HG03139 (cell line): Measurements from ENCODE around the gene SRGAP3.

Experiments
- ATAC-seq: cut with Tn5 transposase; IDR thresholded peaks from one replicate; pipeline ENCODE4 v1.9.1; 2021; ENCODE audit not compliant: unreplicated experiment

SRGAP3 gene

DNA sequence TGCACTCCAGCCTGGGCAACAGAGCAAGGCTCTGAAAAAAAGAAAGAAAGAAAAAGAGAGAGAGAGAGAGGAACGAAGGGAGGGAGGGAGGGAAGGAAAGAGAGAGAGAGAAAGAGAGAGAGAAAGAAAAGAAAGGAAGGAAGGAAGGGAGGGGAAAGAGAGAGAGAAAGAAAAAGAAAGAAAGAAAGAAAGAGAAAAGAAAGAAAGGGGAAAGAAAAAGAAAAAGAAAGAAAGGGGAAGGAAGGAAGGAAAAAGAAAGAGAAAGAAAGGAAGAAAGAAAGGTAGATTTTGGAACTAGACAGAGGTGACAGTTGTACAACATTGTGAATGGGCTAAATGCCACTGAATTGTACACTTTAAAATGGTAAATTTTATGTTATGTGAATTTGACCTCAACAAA lies 5.3 kb upstream of the SRGAP3 start:
- ATAC-seq, result no peak

DNA sequence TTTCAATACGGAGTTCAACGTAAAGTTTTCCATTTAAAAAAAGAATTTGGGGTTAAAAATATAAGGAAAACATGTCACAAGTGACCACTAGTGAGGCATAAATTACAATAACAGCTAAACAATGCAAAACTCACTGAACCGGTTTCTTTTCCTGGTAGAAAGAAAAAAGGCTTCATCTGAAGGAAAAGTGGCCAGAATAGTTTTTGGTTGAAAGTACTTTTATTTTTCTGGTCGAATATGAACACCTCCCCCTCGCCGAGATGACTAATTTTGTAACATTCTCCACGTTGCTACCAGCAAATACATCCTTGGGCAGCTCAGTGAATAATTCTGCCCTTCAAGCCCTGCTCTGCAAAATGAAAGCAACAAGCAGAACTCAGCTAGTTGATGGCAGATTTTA lies 3.9 kb upstream of the SRGAP3 start:
- ATAC-seq, result no peak

DNA sequence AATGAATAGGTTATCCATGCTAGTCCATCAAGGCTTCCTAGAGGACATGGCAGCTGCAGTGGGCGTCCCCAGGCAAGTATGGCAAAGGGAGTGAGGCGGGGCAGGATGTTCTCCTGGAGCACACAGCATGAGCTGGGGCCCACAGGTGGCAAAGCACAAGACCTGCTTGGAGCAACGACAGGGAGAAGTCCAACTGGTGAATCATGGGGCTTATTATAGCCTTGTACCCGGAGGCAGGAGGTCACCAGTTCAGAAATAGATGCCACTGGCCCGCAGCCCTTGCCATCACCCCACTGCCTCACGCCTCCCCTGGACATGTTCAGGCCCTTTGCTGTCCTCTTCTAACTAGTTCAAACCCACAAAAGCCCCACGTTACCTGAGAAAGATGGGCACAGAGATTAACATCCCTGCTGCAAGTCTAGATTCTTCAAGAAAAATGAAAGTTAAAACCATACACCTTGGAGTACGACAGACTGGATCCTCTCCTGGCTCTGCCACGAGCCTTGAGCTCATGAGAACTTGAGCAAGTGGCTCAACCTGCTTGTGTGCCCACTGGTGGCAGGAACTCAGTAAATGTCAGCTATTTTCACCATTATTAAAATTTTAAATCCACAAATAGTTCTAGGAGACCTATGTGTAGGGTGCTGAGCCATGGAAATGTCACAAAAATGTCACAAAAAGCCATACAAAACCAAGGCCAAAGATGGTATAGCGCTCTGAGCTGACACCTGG lies 1.8 kb upstream of the SRGAP3 start:
- ATAC-seq, result no peak

DNA sequence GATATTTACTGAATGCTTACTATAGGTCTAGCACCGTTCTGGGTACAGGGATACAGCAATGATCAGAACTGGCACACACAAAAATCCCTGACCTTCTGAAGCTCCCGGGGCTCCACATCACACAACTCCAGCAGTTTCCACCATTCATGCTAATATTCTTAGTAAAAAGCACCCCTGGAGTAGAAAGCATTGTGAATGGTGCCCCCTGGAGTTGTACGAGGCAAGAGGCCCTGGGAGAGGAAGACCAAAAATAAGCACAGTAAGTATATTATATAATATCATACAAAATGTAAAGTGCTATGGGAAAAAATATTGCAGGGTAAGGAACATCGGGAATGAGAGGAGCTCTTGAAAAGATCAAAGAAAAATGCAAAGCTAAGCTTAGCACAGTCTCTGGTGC lies 790 bp upstream of the SRGAP3 start:
- ATAC-seq, result no peak

DNA sequence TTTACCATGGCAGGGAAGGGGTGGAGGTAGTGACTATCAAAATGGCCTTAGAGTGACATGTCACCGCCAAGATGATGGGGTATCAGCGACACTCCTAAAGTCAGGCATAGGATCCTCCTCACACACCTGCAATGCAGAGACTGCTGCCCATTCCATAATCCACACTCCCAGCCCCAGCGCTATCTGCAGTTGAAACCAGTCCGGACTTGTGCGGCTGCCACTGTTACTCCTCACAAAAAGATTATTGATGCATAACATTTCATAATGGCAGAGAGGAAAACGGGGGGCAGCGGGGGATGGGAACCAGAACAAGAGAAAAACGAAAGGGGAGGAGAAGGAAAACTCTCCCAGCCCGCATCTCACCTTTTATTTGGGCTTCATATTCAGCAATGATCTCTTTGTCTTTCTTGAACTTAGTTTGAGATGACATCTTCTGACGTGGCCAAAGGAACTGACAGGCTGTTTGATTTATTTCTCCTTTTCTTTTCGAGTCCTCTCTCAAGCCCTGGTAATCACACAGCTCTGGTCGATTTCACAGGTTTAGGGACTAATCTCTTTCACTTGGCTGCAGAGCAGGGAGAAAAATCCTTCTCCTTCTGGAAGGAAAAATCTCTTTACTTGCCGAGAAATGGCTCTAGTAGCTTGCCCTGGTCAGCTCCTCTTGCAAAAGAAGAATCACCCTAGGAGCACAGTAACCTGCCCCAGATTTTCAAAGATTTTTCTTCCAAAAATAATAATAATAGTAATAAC lies 749 bp downstream of the SRGAP3 start:
- no peak for ATAC-seq

DNA sequence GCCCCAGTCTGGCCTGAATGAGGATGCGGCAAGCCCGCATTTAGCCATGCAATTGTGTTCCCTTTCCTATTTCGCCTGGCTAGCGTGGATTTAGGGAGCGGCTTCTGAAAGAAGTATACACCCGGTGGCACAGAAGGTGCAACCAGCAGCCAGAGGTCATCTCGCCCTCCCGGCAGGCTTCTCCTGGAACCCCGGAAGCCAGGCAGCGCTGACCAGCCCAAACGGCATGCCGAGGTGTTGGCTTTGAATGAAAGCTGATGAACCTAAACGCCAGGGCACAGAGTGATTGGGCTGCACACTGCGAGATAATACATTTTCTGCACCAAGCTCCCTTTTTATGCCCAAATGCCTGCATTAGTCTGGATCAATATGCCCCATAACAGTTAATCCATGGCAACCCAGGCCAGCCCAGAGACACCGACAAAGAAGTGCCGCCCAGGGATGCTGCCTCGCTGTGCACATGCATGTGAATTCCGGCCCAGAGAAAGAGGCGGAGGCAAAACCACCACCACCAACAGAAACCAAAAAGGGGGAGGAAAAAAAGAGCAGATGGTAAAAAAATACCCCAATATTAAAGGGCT lies 1.4 kb downstream of the SRGAP3 start:
- no peak for ATAC-seq

DNA sequence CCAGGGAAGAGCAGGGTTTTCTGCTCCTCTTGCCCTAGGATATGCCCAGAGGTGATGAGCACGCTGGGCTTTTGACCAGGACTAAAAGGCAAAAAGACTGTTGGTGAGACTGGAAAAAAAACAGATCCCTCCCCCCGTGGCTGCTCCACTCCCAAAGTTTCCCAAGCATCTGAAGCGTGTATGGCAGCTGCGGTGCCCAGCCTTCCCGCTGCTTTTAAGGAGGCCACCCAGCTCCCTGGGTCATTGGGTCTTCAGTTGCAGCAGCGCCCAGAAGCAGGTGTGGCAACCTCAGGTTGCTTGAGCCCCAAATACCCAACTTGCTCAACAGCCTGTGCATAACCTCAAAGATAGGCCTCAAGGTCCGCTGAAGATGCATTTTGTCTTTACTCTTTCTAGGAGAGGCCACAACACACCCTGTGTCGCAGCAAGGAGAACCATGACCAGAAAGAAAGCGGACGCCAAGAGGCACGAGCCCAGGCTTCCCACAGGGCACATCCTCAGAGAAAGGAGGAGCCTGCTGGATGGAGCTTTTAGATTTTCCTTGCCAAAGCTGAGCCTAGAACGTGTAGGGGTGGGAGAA lies 2.0 kb downstream of the SRGAP3 start:
- ATAC-seq, result no peak

DNA sequence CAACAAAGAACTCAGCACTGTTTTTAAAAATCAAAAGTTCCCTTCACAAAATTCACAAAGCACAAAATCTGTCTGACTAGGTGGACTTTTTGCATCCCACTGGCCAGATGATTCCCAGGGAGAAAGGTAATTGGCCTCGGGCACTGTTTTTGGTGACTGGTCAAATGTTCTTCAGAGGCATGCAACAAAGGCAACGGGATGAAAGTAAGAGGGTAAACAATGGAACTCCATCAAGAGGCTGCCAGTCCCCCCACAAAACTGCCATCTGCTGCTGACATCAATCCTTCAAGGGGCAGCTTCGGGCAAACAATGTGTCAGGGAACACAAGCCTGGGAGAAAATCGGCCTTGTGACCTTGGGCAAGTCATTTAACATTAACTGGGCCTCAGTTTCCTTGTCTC lies 3.3 kb downstream of the SRGAP3 start:
- no peak for ATAC-seq

DNA sequence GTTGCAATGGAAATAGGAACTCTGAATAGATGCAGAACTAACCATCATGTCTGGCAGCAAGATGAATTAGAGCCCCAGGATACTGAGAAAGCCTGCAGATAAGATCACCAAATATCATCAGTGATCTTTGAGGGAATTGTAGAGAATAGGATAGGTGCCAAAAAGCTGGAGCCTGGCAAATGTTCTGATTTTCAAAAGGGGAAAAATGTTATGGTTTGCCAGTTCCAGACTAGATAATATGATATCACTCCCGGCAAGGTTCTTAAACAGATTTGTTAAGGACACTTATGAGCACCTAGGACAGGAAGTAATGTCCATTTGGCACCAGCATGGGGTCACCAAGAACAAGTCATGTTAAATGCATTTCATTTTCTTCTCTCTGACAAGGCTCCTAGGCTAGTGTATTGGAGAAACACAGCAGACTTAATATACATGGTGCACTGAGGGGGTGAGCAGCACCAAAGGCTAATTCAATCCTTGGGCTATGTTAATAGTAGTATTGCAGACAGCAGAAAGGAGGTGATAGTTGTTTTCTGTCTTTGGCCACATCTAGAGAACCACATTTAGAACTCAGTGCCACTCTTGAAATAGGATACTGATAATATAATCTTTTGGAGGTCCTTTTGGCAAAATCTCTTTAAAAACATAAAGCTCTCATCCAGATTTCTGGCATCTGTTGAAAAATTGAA lies 4.8 kb downstream of the SRGAP3 start:
- no peak for ATAC-seq

DNA sequence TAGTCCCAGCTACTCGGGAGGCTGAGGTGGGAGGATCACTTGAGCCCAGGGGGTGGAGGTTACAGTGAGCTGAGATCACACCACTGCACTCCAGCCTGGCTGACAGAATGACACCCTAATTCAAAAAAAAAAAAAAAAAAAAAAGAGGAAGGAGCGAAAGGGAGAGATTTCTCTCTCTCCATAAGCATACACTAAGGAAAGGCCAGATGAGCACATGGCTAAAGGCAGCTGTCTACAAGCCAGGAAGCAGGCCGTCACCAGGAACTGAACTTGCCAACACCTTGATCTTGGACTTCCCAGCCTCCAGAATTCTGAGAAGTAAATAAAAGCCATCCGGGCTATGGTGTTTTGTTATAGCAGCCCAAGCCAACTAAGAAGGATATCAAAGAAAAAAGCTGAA lies 7.5 kb downstream of the SRGAP3 start:
- ATAC-seq, result no peak

DNA sequence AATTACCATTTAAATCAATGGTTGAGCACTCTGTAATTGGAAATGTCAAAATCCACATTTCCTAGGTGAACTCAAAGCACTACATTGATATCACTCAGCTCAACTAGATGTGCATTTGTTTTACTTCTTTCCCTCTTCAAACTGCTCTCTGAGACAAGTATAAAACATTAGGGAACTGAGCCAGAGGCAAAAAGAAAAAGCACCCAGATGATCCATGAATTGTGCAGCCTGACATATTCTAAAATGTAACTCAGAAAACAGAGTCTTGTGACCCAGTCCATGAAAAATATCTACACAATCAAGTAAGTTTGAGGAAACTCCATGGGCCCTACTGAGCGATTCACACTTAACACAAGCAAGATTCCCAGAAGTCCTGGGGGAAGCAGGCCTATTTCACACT lies 9.8 kb downstream of the SRGAP3 start:
- ATAC-seq, result no peak

DNA sequence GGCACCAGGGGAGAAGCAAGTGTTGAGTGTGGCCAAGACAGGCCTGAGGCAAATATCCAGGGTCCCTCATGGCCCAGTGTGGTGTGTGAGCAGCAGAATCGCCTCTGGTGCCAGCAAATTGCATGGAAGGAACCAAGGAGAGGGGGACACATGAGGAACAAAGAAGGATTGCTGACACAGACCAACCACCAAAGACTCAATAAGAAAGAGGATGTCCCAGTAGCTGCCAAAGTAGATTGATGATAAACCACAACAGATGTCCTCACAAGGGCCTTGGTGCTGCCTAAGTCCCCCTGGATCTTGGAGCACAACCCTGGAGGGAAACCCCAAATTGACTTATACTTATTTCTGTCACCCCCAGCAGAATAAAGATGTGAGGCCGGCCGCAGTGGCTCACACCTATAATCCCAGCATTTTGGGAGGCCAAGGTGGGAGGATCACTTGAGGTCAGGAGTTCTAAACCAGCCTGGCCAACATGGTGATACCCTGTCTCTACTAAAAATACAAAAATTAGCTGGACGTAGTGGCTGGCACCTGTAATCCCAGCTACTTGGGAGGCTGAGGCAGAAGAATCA lies 10.6 kb downstream of the SRGAP3 start:
- ATAC-seq, result no peak

DNA sequence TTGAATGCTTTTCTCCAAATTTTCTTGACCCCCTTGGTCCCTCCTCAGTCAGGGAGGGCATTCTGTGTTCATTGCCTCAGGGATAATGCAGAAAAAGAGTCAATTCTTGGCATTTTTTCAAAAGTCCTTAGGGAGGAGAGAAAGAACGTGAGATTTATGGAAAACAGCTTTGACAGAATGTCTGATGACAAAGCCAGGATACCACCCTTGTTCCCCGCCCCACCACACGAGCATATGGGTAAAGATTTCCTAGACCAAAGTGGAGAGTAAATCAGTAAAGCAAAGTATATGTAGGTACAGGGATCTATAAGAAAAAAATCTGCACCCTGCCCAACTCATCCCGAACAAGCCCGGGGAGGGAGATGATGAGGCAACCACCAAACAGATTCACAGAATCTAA lies 11.2 kb downstream of the SRGAP3 start:
- no peak for ATAC-seq

DNA sequence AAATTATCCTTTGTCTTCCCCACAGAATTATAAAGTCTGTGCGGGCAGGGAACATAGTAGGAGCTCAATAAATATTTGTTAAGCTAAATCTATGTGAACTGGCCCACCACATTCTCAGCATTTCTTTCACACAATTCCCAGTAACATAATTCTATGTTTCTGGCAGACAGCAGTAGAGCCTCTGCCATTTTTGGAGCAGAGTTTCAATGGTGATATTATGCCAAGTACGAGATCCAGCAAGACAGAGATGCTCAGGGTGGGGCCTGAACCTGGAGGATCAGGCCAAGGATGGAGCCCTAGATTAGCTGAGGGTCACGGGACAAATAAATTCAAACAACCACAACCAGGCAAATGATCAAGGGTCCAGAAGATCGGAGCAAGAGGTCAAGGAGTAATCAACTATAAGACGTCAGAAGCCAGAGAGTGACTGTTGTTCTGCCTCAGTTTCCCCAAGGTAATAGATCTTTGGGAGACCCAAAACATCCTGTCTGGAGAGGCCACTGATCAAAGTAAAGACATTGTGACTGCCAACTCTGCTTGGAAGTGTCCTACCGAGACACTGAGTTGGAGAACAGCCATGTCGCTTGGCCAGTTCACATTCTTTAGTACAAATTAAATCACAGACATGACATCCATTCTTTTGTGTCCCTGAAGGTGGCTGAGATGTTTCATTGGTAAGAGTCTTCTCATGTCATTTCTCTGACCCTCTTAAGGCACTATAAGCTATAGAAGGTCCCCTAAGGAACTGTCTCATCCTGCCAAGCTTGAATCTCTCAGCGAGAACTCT lies 15.4 kb downstream of the SRGAP3 start:
- no peak for ATAC-seq

DNA sequence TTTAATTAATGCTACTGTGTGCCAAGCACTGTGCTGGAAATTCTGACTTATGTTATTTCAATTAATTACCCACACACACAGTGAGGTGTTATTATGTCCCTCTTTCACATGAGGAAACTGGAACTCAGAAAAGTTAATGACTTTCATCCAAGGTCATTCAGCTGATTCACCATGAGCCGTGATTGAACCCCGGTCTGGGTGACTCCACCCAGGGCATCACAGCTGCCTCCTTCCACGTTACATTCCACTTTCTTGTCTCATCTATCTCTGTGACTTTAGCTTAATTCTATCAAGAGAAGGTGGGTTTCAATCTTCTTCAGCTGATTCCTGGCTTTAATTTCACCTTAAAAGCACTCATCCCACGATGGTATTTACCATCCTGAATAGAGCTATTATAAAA lies 16.3 kb downstream of the SRGAP3 start:
- ATAC-seq, result no peak

DNA sequence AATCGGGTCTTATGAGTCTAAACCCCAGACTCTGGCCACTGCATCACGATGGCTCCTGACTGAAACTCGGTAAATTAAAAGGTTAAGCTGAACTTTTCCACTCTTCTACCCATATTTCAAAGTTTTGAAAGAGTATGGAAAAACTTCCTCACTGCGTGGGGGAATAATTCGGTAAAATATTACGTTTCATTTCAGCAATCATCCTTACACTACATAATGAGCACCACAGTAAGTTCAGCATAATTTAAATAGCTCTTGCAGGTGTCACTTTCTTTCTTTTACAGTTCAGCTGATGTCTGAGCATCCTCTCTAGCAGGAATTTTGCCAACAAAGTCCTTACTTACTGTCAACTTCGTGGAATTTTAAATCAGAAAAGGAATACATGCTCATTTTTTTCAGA lies 17.5 kb downstream of the SRGAP3 start:
- ATAC-seq, result no peak

DNA sequence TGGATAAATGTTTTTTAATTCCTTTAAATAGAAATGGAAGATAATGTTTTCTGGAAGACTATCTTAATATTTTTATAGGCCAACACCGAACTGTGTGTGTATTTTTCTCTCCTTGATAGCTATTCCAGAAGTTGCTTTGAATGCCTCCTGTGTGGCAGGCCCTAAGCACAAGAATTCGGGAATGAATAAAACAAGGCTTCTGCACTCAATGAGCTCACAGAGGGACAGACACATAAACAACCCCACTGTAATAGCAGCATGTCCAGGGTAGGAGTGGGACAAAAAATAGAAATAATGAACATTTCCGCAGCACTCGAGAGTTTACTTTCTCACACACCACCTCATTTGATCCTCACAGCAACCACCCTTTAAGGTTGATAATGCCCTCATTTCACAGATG lies 18.0 kb downstream of the SRGAP3 start:
- ATAC-seq, result no peak

DNA sequence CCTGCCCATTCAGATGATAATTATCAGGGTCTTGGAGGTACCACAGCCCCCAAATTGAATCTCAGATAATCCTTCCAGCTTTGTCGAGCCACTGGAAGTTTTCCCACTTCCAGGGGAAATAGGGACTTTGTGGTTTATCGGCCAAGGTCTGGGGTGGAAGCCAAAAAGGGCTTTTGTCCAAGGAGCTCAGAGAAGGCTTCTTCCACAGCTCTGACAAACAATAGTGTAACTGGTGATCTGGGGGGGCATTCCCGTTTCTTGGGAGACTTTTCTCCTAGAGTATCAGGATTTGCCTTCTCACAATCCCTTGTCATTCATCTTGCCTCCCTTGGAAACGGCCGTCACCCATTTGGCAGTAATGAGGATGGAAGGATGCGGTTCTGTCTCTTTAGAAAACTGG lies 18.4 kb downstream of the SRGAP3 start:
- no peak for ATAC-seq

DNA sequence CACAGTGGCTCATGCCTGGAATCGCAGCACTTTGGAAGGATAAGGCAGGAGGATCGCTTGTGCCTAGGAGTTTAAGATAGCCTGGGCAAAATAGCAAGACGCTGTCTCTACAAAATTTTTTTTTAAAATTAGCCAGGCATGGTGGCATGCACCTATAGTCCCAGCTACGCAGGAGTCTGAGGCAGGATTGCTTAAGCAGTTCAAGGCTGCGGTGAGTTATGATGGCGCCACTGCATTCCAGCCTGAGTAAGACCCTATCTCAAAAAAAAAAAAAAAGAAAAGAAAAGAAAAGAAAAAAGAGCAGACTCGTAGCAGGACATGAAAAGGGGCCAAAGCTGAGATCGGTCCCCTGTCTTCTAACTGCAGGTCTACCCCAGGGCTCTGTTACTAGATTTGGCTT lies 18.9 kb downstream of the SRGAP3 start:
- no peak for ATAC-seq

DNA sequence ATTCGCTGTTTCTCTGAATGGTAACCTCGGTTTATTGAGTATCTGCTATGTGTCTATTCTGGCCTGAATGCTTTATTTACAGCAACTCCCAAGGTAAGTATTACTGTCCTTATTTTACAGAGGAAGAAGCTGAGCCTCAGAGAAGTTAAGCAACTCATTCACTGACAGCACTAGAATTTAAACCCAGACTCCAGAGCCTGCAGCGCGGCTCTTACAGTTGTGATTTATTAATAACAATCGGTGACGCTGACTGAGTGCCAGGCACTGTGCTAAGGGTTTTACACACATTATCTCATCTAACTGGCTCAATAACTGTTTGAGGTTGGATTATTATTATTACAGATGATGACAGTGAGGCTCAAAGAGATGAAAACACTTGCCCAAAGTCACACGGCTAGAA lies 19.6 kb downstream of the SRGAP3 start:
- ATAC-seq, result no peak
